NOMO-1 (cell line): Measurements from ENCODE around the gene ASIC2.
A peak's percentile ranks its signal among the peaks of the same experiment; 100 is the strongest.

ENCODE experiments used
- DNase-seq, 2 experiments: peaks; one replicate each; lab custom pipeline; 2025; ENCODE audit not compliant: unreplicated experiment in 2 of 2; lab: John Stamatoyannopoulos, UW

Gene ASIC2

DNA sequence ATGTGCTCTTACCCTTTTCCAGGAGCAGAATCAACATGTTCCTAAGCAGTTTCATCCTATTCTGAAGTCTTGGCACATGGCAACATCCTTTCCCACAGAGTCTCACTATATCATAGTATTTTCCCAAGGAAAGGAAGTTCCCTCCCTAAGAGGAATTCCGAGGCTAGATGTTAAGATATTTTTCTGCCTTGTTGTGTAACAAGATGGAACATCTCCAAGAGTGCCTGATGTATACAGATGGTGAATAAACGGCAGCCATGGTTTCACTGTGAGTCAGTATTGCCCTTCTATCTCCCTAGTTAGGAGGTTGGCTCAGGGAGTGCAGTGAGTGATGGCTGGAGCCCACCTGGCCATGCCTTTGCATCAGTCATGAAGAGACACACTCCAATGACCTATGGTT lies 253.2 kb downstream of the ASIC2 start:
- DNase-seq: no peak

DNA sequence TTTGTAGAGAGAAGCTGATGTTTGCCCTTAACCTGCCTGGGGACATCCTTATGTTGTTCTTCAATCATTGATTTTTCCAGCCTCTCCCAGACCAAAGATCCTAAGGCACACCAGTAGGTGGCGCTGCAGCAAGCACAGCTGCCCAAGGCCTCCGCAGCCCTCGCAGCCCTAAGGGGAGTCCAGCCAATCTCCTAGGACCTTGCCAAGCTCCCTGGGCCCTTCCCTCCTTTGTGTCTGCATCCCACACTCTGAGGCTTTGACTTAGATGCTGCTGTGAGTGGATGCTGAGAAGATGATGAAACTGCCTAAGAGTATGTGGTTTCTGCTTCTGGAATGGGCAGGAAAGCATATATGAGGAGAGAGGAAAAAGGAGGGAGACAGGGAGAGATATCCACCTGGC lies 254.4 kb downstream of the ASIC2 start:
- peak; percentile 3 to 23 for DNase-seq

DNA sequence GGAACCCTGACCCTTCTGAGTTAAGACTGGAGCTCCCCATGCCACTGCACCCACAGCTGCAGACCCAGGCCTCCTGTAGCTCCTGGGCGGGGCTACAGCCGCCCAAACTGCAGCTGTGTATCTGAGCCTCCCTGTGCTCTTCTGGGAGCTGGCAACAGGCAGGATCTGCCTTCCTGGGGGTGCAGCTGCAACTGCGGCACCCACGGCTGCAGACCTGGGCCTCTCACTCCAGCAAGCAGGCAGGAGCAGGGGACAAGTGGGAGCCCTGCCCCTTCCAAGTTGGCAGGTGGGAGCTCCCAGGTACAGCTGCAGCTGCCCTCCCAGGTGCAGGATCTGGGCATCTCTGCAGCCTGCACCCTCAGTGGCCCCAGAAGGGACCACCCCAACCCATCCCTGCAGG lies 259.9 kb downstream of the ASIC2 start:
- no peak for DNase-seq

DNA sequence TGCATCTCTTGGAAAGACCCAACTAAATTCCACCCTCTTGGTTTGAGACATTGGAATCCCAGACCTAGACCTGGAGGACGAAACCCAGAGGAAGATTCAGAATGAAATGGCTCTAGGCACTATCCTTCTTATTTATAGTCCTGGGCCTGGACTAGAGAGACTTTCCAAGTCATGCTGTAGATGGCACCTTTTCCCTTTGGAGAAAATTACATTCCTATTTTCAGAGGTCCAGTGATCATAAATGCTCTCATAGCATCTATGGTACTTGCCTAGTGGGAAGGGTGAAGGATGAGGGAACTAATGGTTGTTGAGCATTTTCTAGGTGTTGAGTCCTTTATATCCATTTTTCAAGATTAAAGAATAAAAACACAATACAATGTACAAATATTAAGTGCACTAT lies 264.3 kb downstream of the ASIC2 start:
- no peak for DNase-seq

DNA sequence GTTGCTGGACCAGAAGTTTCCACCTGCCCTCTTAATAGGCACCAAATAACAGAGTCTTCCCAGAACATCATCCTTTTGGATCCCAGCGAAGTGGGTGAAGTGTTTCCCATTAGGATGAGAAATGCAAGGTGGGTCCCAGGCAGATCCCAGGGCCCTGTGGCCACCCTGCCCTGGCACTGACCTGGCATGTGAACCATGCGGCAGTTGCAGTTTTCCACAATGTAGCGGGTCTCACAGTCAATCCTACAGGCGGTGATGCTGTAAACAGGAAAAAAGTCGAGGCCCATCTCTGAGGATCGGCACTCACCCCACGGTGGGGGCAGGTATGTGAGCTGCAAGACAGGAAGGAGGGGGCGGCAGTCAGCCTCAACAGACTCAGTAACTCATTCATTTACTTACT lies 265.0 kb downstream of the ASIC2 start:
- DNase-seq: no peak

DNA sequence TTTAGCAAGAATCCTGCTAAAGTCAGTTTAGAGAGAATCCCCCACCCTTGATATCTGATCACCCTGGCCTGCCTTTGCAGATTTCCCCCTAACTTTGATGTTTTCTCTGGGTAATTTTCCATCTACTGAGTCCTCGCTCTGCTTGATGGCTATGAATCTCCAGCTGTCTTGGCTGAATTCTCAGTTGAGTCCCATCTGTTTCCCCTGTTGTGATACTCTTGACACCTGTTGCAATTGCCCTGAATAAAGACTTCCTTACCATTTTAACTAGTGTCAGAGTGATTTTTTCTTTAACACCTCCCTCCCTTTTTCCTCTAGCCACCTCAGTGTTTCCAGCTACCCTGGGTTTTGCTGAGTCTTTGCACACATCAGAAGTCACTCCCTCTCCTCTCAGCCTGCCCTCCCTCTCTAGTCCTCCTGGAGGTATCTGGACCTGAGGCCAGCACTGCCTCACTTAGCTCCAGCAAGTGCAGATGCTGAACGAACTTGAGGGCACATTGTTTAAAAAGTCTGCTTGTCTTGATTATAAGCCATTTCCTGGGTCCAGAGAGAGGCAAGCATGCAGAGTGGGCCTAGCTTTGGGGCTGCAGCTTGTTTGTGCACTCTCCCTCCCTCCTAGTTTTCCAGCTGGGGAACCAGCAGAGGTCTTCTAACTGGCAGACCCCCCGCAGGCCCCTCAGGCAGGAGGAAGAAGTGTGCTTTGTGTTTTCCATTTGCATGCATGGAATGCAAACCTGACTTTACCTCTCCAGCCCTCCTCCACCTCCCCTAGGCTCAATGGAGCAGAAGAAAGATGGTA lies 268.2 kb downstream of the ASIC2 start:
- no peak for DNase-seq

DNA sequence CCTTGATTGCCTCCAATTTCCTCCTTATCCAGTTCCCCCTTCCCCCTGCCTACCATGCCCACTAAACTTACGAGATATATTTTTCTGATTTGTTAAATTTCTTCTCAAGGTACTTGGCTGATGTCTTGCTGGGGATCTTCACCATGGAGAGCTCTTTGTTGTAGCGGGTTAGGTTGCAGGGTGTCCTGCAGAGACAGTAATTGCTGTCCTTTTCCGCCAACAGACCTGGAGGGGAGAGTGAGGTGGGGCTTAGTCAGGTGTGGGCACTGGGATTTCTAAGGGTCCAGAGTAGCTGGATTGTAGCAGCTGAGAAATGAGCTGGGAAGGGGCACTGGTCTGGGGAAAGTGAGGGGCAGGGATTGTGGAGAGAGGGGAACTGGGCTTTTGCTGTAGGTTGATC lies 269.3 kb downstream of the ASIC2 start:
- no peak for DNase-seq

DNA sequence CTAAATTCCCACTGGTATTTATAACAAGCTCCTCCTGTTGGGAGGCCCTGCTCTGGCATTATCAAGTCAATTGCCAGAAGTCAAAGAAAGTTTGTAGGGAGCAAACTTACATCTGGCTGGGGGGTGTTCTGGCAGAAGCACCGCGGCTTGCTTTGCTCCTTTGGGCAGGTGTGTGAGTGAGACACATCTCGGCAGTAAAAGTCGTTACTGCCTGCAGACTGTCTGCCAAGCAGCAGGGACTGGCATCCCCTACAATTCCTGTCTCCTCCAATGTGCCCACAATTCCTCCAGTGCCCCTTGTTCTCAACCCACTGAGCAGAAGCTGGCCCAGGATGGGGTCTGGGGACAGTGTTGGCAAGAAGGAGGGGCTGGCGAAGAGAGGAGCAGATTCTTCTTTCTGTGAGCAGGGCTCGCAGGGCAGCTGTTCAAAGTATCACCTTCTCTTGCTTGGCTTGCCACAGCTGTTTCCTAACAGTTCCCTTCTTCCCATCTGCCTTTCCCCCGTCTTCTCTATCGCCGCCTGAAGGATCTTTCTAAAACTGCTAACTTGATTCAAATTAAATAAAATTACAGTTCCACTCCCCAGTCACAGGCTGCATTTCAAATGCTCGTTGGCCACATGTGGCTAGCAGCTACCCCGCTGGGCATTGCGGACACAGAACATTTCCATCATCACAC lies 271.2 kb downstream of the ASIC2 start:
- no peak for DNase-seq

DNA sequence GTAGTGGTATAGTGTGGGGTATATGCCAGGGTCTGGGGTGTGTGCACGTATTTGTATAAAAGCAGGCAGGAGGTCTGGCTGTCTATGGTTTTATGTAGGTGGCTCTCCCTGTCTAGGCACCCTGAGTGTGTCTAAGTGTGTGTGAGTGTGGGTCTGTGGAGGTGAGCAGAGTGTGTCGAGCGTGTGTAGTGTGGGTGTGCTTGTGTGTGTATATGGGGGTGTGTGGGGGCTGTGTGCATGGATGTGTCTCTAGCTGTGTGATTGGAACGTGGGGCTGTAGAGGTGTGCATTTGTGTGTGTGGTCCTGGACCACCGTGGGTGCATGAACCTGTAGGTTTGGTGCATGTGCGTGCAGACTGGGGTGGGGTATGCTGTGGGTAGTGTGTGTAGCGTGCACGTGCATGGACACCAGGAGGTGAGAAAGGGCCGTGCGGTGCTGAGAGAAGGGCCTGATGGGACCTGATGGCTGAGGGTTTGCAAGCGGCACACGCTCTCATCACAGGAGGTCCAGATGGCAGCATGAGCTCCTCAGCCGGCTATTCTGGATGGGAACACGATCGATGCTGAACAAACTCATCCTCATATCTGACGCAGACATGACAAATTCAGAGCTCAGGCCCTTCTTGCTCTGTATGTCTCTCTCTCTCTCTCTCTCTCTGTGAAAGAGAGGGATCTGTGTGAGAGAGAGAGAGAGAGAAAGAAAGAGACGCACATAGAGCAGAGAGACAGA lies 273.8 kb downstream of the ASIC2 start:
- DNase-seq: no peak

DNA sequence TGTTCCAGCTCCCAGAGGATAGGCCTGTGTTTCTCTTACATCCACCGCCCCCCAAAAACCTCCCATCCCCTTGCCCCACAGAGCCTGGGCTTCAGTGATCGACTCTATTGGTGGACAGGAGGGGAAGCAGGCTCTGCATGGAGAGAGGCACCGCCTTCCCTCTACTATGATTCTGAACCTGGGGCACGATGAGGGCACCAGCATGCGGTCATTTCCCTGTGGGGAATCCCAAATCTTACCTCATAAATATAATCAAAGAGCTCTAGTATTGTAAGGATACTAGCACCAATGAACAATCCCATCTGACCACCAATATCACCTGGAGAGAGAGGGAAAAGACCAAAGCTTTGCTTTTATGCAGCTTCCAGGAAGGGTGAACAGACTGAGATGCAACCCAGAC lies 275.7 kb downstream of the ASIC2 start:
- DNase-seq: no peak

DNA sequence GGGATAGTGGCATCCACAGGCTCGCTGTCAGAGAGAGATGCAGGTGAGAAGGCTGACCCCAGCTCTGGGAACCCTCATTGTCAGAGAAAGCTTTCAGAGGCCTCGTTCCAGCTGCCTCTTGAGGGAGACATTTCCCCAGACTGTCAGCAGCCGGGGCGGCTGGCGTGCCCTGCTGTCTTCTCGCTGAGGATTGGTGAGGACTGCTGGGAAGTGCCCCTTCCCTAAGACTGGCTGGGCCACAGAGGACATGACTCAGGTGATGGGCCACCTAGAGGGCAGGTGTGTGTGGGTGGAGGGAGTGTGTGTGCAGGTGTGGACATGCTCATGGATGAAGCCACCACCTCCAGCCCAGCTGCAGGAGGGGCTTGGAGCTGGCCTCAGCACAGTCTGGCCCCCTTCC lies 276.2 kb downstream of the ASIC2 start:
- no peak for DNase-seq

DNA sequence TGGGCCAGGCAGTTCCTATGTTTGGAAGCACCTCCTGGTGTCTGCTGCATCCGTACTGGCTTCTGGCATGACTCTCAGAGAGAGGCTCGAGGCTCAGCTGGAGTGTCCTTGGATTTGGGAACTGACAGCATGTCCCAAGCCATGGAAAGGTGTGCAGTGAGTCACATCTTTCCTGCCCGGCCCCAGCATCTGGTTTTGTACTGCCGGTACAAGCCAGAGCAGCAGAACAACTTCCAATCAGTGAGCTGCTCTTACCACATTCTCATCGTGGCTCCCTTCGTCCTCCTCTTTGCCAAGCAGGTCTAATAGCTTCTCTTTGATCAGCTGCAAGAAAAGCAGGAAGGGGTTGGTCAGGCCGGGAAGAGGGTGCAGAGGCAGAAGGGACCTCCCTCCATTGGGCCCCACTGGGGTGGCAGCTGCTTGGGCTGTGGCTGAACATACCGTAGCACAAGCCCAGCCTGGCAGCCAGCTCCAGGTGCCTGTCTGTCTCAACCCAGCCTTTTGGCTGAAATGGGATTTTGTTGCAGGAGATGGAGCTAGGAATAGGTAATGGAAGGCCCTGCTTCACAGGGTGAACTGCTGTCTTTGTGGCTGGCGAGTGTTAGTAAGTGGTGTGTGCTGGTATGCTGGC lies 277.3 kb downstream of the ASIC2 start:
- no peak for DNase-seq

DNA sequence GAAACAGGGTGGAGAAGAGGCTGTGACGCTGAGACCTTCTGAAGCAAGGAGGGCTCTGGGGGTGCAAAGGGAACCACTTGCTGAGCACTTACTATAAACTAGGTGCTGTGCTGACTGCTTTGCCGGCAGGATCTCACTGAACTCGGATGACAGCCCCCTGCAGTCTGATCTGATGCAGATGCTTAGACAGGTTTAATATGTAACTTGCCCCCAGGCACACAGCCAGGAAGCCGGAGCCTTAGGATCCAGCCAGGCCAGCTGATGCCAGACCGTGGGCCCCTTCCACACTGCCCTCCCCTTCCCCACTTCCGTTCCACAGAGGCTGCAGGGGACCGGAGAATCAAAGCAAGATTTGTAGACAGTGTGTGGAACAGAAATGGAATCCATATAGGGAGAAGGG lies 278.3 kb downstream of the ASIC2 start:
- DNase-seq: no peak

DNA sequence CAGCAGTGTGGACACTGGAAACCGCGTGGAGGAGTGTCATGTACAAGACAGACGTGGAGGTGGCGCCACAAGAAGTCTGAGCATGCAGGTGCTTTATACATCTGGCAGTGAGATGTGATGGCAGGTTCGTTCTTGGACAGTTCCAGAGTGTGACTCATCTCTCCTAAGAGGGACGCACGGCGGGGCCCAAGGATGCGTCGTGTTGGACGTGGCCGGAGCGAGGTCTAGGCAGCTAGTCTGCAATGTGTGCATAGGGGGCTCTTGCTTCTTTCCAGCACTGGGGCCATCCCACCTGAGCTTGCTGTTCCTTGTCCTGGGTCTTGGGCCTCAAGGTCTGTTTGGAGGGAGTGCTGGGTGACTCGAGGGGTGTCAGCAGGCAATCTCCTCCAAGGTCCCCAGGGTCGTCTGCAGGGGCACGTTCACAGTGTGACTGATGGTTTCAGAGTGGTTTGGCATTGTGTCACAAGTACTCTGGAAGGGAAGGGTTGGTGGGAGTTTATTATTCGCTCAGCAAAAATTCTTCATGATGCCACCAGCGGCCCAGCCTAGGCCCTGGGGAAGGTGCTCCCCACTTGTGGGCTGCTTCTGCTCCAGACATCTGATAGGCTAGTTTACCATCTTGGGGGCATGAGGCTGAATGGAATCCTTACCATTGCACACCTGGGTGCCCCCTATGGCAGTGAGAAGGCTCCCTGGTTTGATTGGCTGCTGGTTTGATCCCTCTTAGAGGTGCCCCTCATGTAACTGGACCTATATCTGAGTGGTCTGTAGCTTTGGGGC lies 279.3 kb downstream of the ASIC2 start:
- DNase-seq: no peak

DNA sequence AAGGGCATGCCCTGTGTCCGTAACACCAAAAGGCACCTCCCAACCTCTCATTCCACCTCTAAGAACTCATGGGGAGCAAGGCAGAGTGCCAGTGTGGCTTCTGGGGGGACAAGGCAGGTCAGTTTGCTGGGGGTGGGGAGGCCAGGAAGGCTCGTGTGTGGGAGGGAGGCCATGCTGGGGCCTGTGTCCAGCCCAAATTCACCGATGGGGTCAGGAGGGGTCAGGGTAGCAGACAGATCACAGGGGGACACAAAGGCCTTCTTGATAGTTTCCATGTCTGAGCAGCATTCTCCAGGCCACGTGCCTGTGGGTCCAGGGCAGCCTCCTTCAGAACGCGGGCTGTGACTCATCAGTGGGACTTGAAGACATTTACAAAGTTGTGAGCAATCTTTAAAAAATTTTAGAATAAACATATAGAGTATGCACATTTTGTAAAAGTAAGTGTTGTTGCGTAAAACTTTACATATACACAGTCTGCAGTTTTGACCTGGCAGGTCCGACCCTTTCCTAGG lies 280.5 kb downstream of the ASIC2 start:
- DNase-seq: no peak

DNA sequence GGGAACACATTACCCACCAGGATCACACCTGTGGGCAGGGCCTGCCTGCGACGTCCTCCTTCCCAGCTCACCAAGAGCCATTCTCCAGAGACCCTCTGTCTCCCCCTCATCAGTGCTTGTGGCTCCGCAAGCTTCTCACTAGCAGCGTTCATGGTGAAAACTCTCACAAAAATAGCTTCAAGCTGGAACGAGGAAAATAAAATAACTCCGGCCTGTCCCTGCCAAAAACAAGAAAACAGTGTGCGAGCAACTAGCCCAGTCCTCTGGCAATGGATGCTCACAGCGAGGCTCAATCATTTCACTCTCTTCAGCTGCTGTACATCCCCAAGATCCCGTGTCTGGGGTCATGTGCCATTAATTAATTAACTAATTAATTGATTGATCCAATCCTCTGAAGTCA lies 283.5 kb downstream of the ASIC2 start:
- no peak for DNase-seq

DNA sequence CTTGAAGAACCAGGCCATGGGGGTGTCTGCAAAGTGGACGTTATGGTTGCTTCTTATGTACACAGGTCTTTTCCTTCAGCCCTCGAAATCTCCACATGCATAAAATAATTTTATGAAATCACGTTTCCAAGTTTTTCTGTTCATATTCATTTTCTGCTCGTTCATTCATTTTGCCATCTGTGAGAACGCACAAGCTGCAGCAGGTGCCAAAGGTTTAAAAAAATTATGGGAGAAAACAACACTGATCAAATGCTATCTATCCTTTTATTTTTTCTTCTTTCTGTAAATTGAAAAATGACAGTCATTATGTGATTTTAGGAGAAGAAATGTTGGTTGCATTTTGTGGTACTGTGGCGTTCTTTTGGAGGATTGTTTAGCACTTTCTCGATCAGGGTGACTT lies 285.9 kb downstream of the ASIC2 start:
- DNase-seq: no peak

DNA sequence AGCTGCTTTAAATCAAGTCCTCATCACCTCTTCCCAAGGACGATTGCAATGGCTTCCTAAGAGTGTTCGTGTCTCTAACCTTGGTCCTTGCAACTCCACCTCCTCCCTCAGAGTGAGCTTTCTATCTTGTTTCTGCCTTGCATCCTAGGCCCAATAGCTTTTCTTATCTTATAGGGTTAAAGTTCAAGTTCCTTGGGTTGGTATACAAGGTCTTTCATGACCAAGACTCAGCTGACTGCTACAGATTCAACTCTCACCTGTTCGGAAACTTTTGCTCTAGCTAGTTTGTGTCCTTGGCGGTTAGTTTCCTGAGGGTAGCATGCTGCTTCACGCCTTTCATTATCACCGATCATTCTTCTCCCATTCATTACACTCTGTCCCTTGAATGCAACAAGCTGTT lies 290.8 kb downstream of the ASIC2 start:
- DNase-seq: no peak

DNA sequence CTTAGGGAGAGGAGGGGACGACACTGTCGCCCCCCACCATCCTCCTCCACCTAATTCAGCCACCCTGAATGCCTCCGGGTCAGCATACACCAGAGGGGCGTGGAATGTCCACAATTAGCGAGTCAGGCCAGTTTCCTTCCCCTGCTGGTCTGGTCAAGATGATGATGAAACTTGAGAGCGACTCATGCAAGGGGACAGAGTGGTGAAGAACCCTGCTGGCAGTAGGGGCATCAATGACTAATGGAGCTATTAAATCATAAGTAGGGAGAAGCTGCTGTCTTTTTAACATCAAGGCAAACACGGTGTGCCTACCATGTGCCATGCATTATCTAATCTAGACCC lies 294.2 kb downstream of the ASIC2 start:
- DNase-seq: no peak

DNA sequence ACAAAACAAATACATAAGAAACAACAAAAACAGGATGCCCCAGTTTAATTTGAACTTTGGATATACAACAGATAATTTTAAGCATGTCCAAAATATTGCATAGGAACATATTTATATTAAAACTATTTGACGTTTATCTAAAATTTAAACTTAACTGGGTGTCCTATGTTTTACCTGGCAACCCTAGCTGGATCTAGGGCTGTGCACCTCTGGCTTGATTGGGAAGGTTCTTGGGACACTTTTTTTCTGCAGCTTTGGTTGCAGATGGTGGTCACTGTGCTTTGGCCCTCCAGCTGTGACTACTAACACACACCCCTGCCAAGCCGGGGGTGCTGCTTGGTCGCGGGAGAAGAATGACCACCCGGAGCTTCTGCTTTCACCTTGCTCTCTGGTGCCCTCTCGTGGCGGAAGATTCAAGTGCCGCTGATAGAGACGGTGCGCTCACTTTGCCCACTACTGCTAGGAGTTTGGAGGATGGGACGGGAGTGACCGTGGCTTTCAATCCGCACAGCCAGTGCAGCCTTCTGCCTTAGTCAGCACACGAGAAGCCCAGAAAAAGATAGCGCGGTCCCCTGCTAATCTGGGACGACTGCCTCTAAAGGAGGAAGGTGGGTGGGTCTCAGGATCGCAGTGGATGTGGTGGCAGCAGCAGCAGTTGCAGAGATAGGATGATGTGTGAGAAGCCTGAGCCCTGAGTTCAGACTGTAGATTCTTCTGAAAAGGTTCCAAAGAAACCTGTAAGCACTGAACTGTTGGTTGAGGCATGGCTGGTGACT lies 294.8 kb downstream of the ASIC2 start:
- DNase-seq: peak; percentile 13 to 36
